A673 (cell line): Measurements from ENCODE around the gene NPY. TPM values are rescaled to one million over a fixed set of nuclear protein-coding genes. Genes with fewer than 3 reads are reported as not detected.

Experiments
- BruUV-seq: library from RNA; stranded (reverse); fragments of 400-500 nt; replicated peaks from 2 replicates; lab custom pipeline; 2021; lab: Mats Ljungman, UMichigan
- CTCF ChIA-PET: fragments of 300-600 bp; sonication (Branson Sonifier 250); formaldehyde crosslinking; loops from one replicate; lab custom pipeline; 2022; ENCODE audit warnings: antibody characterized with exemption; lab: Charles Lee
- POLR2A ChIA-PET: fragments of 300-600 bp; sonication (Branson Sonifier 250); formaldehyde crosslinking; loops from one replicate; lab custom pipeline; 2022; ENCODE audit warnings: antibody characterized with exemption; ENCODE audit not compliant: low non-redundant PET; lab: Charles Lee
- DNase-seq: peaks from one replicate; pipeline ENCODE4 v3.0.0-alpha.2; 2015; ENCODE audit warnings: low spot score
- H3K27ac ChIP-seq: fragments of 200-600 bp; sonication (generic); 2 replicates; pipeline ENCODE4 v1.5.1; 2016; ENCODE audit warnings: mixed run types, low read depth, mild to moderate bottlenecking, mixed read lengths, antibody characterized with exemption, low read length; ENCODE audit not compliant: poor library complexity, severe bottlenecking
- H3K27me3 ChIP-seq: fragments of 200-600 bp; sonication (generic); replicated peaks from 2 replicates; pipeline ENCODE4 v1.6.1; 2017; ENCODE audit warnings: mixed run types, low read depth, mild to moderate bottlenecking, mixed read lengths, antibody characterized with exemption, low read length; ENCODE audit not compliant: insufficient read depth, poor library complexity
- H3K36me3 ChIP-seq: fragments of 200-600 bp; sonication (generic); 2 replicates; pipeline ENCODE4 v1.6.1; 2016; ENCODE audit warnings: mixed run types, mild to moderate bottlenecking, mixed read lengths, antibody characterized with exemption, low read length; ENCODE audit not compliant: insufficient read depth, poor library complexity, severe bottlenecking
- H3K4me1 ChIP-seq: fragments of 200-600 bp; sonication (generic); 2 replicates; pipeline ENCODE4 v1.6.1; 2017; ENCODE audit warnings: mixed run types, mild to moderate bottlenecking, mixed read lengths, antibody characterized with exemption, low read length; ENCODE audit not compliant: insufficient read depth, poor library complexity, severe bottlenecking
- H3K4me3 ChIP-seq: fragments of 200-600 bp; sonication (generic); 2 replicates; pipeline ENCODE4 v1.5.1; 2016; ENCODE audit warnings: low read depth, mixed run types, mild to moderate bottlenecking, mixed read lengths, low read length; ENCODE audit not compliant: poor library complexity, severe bottlenecking
- H3K9me3 ChIP-seq: fragments of 200-600 bp; sonication (generic); 2 replicates; pipeline ENCODE4 v1.6.1; 2016; ENCODE audit warnings: mixed run types, low read depth, mild to moderate bottlenecking, mixed read lengths, antibody characterized with exemption, low read length; ENCODE audit not compliant: poor library complexity, severe bottlenecking
- CTCF ChIP-seq: fragments of 300-800, 200-600 bp; sonication (generic); conservative IDR thresholded peaks from 2 replicates; pipeline ENCODE4 v1.5.1; 2017; ENCODE audit warnings: low read depth, mild to moderate bottlenecking, antibody characterized with exemption, low read length, moderate library complexity, mixed read lengths
- EZH2 ChIP-seq: fragments of 200-600 bp; sonication (generic); IDR thresholded peaks from 2 replicates; pipeline ENCODE4 v1.6.1; 2017; ENCODE audit warnings: borderline replicate concordance, low read depth, mild to moderate bottlenecking, mixed read lengths, antibody characterized with exemption, low read length; ENCODE audit not compliant: poor library complexity, severe bottlenecking
- intact Hi-C: fragments of 100-400 bp; cut with micrococcal nuclease; formaldehyde crosslinking; loops from one replicate; pipeline ENCODE4 v1.10.0; 2022; ENCODE audit not compliant: unreplicated experiment
- total RNA-seq: library from RNA; stranded (reverse); gene quantifications from 2 replicates; pipeline ENCODE4 v1.2.3, GENCODE V29; 2021

Gene NPY
- total RNA-seq, 1 experiment from 2014 or later: 40.1 TPM

DNA sequence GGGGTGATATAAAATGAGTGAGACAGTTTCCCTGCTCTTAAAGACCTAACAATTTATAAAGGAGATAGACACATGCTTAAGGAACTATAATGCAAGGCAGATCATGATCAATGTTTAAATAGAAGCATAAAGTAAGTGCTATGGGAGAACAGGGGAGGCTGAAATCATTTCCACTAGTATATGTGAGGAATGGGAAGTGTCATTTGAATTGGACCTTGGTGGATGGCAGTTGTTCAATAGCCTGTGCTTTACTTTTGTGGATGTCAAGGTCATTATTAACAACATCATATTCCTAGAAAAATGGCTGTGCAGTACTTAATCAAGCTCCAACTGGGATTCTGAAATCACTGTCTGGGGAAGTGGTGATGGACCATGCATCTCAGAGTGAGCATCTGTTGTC lies 14.7 kb downstream of the NPY start:
- CTCF ChIA-PET: no interaction called here
- BruUV-seq: no TSS peak
- Histone ChIP-seq H3K4me1 (no peaks in the 10 kb centered on the region), H3K36me3 (no peaks in the 10 kb centered on the region), H3K4me3 (no peak overlapping the region), H3K27me3 (no peaks in the 10 kb centered on the region), H3K27ac (no peak overlapping the region), H3K9me3 (no peaks in the 10 kb centered on the region)
- intact Hi-C loops: loop anchor here (10.0 kb wide), 2 partner anchors 416 to 796 kb away; no protein-coding TSS in a partner anchor
- DNase-seq: no peak
- no peak for TF ChIP-seq EZH2
- no peak for TF ChIP-seq CTCF
- POLR2A ChIA-PET: no interaction called here

GRCh38 chr7:24299192-24299591 lies 15.2 kb downstream of the NPY start:
- Histone ChIP-seq H3K4me1 (no peaks in the 10 kb centered on the region), H3K4me3 (no peak overlapping the region), H3K27ac (no peak overlapping the region), H3K36me3 (no peaks in the 10 kb centered on the region), H3K9me3 (no peaks in the 10 kb centered on the region), H3K27me3 (no peaks in the 10 kb centered on the region)
- CTCF ChIA-PET: no interaction called here
- POLR2A ChIA-PET: no interaction called here
- no TSS peak for BruUV-seq
- DNase-seq: peak; percentile 52
- no peak for TF ChIP-seq EZH2
- no peak for TF ChIP-seq CTCF
- intact Hi-C loops: loop anchor here (10.0 kb wide), 2 partner anchors 416 to 796 kb away; no protein-coding TSS in a partner anchor

GRCh38 chr7:24301703-24302102 lies 17.7 kb downstream of the NPY start:
- no TSS peak for BruUV-seq
- TF ChIP-seq CTCF: no peak
- no peak for TF ChIP-seq EZH2
- H3K9me3 ChIP-seq: no peaks in the 10 kb centered on the region
- no peaks in the 10 kb centered on the region for H3K36me3 ChIP-seq
- ChIA-PET POLR2A (no interaction called here), CTCF (no interaction called here)
- no peak overlapping the region for H3K4me3 ChIP-seq
- H3K4me1 ChIP-seq: no peaks in the 10 kb centered on the region
- DNase-seq: no peak
- no peak overlapping the region for H3K27ac ChIP-seq
- intact Hi-C loops: no loop called here
- H3K27me3 ChIP-seq: no peaks in the 10 kb centered on the region
